KMS-11 (cell line): ENCODE data around the gene PRDX5.

ENCODE experiments used
- H2AFZ ChIP-seq: fragments of 200-600 bp; sonication (generic); 2 replicates; pipeline ENCODE4 v1.6.1; 2016; ENCODE audit warnings: antibody characterized with exemption, mixed run types, low read depth
- H3K27ac ChIP-seq: fragments of 200-600 bp; sonication (generic); 2 replicates; pipeline ENCODE4 v1.6.1; 2016; ENCODE audit warnings: mild to moderate bottlenecking, mixed run types
- H3K27me3 ChIP-seq: fragments of 200-600 bp; sonication (generic); 2 replicates; pipeline ENCODE4 v1.6.1; 2017; ENCODE audit warnings: mild to moderate bottlenecking, low read depth, mixed run types, moderate library complexity; ENCODE audit not compliant: insufficient read depth
- H3K36me3 ChIP-seq: fragments of 200-600 bp; sonication (generic); 2 replicates; pipeline ENCODE4 v1.6.1; 2017; ENCODE audit warnings: mild to moderate bottlenecking, mixed run types; ENCODE audit not compliant: insufficient read depth
- H3K4me1 ChIP-seq: fragments of 200-600 bp; sonication (generic); 2 replicates; pipeline ENCODE4 v1.6.1; 2016; ENCODE audit warnings: mild to moderate bottlenecking, low read depth, mixed run types; ENCODE audit not compliant: poor library complexity, severe bottlenecking
- H3K4me2 ChIP-seq: fragments of 200-600 bp; sonication (generic); 2 replicates; pipeline ENCODE4 v1.7.0; 2016; ENCODE audit warnings: mild to moderate bottlenecking, mixed run types
- H3K4me3 ChIP-seq: fragments of 200-600 bp; sonication (generic); IDR thresholded peaks from 2 replicates; pipeline ENCODE4 v1.6.1; 2017; ENCODE audit warnings: low read depth, low read length, mixed read lengths; ENCODE audit not compliant: insufficient read depth
- H3K79me2 ChIP-seq: fragments of 200-600 bp; sonication (generic); 2 replicates; pipeline ENCODE4 v1.6.1; 2016; ENCODE audit warnings: low read depth, mixed run types; ENCODE audit not compliant: insufficient read depth
- H3K9ac ChIP-seq: fragments of 200-600 bp; sonication (generic); 2 replicates; pipeline ENCODE4 v1.6.1; 2016; ENCODE audit warnings: mild to moderate bottlenecking, mixed run types
- H4K20me1 ChIP-seq: fragments of 200-600 bp; sonication (generic); 2 replicates; pipeline ENCODE4 v1.6.1; 2016; ENCODE audit warnings: mild to moderate bottlenecking, mixed run types; ENCODE audit not compliant: insufficient read depth
- TF ChIP-seq, protein P1 (sequence below): fragments of 200-600 bp; sonication (generic); conservative IDR thresholded peaks from 2 replicates; pipeline ENCODE4 v1.6.1; 2017; ENCODE audit warnings: low read depth, mild to moderate bottlenecking, antibody characterized with exemption, low read length, moderate library complexity, mixed read lengths

Gene PRDX5

DNA sequence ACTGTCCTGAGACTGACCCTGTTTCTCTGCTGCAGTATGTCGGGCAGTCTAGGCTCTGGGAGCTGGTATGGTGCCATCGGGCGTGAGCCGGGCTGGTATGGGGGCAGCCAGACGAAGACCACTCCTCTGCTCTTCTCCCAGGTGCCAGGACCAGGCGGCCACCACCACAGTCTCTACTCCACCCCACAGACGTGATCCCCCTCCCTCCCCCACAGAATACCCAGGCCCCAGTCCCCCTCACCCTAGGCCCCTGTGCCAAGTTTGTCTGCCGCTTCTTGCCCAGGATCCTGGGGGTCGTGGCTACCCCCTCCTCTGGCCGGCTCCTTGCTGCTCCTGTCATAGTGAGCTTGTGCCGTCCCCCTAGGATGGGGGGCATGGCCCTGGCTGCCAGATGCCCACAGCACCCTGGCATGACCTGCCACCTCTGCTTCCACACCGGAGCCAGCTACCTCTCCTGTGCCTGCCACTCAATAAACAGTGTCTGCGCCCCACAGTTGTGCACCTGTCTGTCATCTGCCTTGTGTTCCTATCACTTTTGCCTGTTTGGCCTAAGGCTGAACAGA lies 28.8 kb upstream of the PRDX5 start:
- Histone ChIP-seq H3K27me3 (no peaks in the 10 kb centered on the region; the same call in 1 of the 2 replicates), H3K79me2 (peaks cover 2% of the 10 kb centered on the region; the same call in 1 of the 2 replicates), H3K27ac (no peak overlapping the region), H3K4me2 (no peak overlapping the region), H3K36me3 (no peaks in the 10 kb centered on the region), H3K4me1 (peaks cover 11% of the 10 kb centered on the region), H3K9ac (no peak overlapping the region), H2AFZ (no peak overlapping the region), H3K4me3 (no peak overlapping the region), H4K20me1 (no peaks in the 10 kb centered on the region)
- TF ChIP-seq, protein P1, sequence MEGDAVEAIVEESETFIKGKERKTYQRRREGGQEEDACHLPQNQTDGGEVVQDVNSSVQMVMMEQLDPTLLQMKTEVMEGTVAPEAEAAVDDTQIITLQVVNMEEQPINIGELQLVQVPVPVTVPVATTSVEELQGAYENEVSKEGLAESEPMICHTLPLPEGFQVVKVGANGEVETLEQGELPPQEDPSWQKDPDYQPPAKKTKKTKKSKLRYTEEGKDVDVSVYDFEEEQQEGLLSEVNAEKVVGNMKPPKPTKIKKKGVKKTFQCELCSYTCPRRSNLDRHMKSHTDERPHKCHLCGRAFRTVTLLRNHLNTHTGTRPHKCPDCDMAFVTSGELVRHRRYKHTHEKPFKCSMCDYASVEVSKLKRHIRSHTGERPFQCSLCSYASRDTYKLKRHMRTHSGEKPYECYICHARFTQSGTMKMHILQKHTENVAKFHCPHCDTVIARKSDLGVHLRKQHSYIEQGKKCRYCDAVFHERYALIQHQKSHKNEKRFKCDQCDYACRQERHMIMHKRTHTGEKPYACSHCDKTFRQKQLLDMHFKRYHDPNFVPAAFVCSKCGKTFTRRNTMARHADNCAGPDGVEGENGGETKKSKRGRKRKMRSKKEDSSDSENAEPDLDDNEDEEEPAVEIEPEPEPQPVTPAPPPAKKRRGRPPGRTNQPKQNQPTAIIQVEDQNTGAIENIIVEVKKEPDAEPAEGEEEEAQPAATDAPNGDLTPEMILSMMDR, result no peak

DNA sequence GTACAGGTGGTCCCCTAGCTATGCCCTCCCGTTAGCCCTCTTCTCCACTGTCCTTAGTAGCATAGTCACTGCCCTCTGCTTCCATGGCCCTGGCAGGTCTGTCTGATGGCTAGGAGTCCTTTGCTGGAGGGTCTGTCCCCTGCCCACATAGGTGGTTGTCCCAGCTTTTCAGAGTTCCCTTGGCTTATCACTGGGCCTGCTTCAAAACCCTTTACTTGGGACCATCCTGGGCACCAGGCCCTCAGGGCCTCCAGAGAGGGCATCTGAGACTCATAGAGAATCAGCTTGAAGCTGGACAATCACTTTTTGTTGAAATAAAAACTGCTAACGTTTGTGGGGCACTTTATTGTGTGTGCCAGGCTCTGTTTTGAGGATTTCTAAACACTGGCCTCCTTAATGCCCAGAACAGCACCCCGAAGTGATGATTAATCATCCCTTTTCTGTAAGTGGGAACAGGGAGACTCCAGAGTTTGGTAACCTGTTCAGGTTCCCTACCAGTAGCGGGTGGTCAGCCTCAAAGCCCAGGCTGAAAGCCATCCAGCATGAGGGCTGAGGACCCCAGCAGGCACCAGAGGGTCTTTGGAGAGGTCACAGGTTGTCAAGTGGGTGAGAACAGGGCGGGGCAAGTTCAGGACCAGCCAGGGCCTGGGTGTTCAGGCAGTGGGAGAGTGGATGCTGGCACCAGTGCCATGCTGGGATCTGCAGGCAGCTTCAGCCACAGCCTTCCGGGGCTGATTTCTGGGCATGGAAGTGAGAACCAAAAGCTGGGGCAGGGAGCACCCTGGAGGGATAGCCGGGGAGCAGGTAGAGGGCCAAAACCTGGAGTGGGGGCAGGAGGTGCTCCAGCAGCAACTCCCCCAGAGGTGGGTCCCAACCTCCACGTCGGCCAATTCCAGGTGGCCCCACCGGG lies 27.3 kb upstream of the PRDX5 start:
- Histone ChIP-seq H3K27me3 (no peaks in the 10 kb centered on the region; the same call in 1 of the 2 replicates), H3K4me3 (no peak overlapping the region), H3K36me3 (no peaks in the 10 kb centered on the region), H2AFZ (no peak overlapping the region), H3K27ac (no peak overlapping the region), H3K79me2 (no peaks in the 10 kb centered on the region), H3K4me2 (no peak overlapping the region), H3K9ac (no peak overlapping the region), H3K4me1 (peaks cover 11% of the 10 kb centered on the region), H4K20me1 (no peaks in the 10 kb centered on the region)
- TF ChIP-seq, protein P1, result no peak

DNA sequence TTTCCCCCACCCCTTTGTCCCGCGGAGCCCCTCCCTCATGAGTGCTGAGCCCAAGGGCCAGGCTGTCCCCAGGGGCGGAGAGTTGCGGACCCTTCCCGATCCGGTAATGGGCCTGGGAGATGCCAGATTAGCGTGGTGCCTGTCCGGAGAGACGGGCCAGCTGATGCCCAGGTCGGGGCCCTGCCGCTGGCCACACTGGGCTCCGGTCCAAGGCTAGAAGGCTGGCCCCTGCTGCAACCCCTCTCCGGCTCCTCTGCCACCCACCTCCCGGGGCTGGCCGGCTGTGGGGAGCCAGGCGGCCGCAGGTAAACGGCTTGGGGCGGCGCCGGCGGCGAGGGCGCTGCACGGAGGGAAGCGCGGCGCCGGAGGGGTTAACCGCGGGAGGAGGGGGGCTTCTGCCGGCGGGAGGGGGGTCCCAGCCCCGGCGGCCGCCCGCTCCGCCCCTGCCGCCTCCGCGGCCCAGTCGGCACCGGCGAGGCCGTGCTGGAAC lies 26.6 kb upstream of the PRDX5 start, which contains the start of gene KCNK4:
KCNK4 (plus strand) TSS at position 41 of the 490 bp plus-strand sequence. CDS start 1,717 bp downstream, outside the sequence.
- Histone ChIP-seq H3K4me1 (peaks cover 8% of the 10 kb centered on the region), H3K9ac (no peak within 1 kb of the TSS), H3K27me3 (no peaks in the 10 kb centered on the region; the same call in 1 of the 2 replicates), H3K36me3 (no peaks in the 10 kb centered on the region), H2AFZ (no peak within 1 kb of the TSS), H3K79me2 (no peaks in the 10 kb centered on the region), H3K4me3 (no peak within 1 kb of the TSS), H3K4me2 (no peak within 1 kb of the TSS), H3K27ac (no peak within 1 kb of the TSS), H4K20me1 (no peaks in the 10 kb centered on the region)
- TF ChIP-seq, protein P1, result no peak

DNA sequence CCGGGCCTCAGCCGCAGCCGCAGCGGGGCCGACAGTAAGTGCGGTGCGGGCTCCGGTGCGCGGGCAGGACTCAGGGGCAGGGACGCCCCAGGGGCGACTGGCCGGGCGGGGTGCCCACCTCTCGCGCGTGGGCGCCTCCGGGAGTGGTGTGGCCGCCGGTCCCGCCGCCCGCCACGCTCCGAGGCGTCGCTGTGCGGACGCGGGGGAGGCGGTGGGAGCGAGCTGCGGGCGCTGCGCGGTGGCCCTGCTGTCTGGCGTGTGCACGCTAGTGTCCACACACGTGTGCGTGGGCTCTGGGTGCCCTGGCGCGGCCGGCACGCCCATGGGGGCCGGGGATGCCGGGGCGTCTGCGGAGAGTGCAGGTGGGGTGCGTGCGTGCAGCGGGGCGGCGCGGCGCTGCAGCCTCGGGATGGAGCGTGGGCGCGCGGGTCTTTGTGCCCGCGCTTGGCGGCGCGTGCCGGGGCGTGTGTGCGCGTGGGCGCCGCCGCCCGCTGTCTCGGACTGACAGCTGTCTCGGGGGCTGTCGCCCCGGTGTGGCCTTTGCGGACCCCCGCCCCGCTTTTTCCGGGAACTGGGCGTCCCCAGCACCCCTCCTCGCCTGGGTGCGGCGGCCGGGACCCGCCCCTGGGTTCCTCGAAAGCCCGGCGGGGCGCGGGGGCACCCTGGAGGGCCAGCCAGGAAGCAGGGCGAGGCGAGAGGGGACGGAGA lies 26.0 kb upstream of the PRDX5 start:
- no peak overlapping the region for H3K4me2 ChIP-seq

More for the DNA sequence above, 26.0 kb upstream of the PRDX5 start:
- Histone ChIP-seq H3K4me3 (no peak overlapping the region), H3K4me1 (peaks cover 2% of the 10 kb centered on the region), H3K27ac (no peak overlapping the region), H4K20me1 (no peaks in the 10 kb centered on the region), H3K27me3 (no peaks in the 10 kb centered on the region; the same call in 1 of the 2 replicates), H3K36me3 (no peaks in the 10 kb centered on the region), H3K9ac (no peak overlapping the region), H3K79me2 (no peaks in the 10 kb centered on the region), H2AFZ (no peak overlapping the region)
- TF ChIP-seq, protein P1, result no peak
